BE2C (cell line): ENCODE results near the gene AFMID.
A peak's percentile ranks its signal among the peaks of the same experiment; 100 is the strongest.

Source experiments
- DNase-seq: peaks from one replicate; pipeline ENCODE4 v3.0.0-alpha.2; 2020
- H3K27me3 ChIP-seq: fragments of 250-450 bp; sonication (Bioruptor Pico); 2 replicates; pipeline ENCODE4 v1.5.1; 2020; ENCODE audit warnings: mild to moderate bottlenecking
- H3K36me3 ChIP-seq: fragments of 250-450 bp; sonication (Bioruptor Pico); 2 replicates; pipeline ENCODE4 v1.5.1; 2020; ENCODE audit warnings: mild to moderate bottlenecking
- H3K4me1 ChIP-seq: fragments of 250-450 bp; sonication (Bioruptor Pico); 2 replicates; pipeline ENCODE4 v1.5.1; 2020
- H3K4me3 ChIP-seq: 2 replicates; pipeline ENCODE4 v1.5.1; 2011; ENCODE audit warnings: low read depth, low read length
- H3K9me3 ChIP-seq: fragments of 250-450 bp; sonication (Bioruptor Pico); 2 replicates; pipeline ENCODE4 v1.5.1; 2020
- TF ChIP-seq, protein P1 (sequence below): IDR thresholded peaks from 2 replicates; pipeline ENCODE4 v1.5.1; 2012; ENCODE audit warnings: mild to moderate bottlenecking, low read depth, low read length

The AFMID gene

DNA sequence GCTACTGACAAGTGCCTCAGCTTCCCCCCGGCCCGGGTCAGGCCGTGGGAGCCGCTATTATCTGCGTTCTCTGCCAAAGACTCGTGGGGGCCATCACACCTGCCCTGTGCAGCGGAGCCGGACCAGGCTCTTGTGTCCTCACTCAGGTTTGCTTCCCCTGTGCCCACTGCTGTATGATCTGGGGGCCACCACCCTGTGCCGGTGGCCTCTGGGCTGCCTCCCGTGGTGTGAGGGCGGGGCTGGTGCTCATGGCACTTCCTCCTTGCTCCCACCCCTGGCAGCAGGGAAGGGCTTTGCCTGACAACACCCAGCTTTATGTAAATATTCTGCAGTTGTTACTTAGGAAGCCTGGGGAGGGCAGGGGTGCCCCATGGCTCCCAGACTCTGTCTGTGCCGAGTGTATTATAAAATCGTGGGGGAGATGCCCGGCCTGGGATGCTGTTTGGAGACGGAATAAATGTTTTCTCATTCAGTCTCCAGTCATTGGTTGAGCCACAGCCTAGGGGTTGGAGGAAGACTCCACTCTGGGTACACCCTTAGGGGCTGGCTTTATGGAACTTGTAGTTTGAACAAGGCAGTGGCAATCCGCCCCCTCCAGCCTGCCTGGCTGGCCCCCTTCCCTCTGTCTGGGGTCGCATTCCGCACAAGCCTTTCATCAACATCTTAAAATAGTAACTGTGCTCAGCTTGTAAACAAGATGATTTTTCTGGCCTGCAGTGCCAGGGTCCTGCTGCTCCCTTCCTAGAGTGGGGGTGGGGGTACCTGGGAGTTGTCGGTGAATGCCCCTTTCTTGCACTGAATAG is 14.7 kb upstream of the AFMID start:
- peaks cover 13% of the 10 kb centered on the region for H3K36me3 ChIP-seq
- H3K4me1 ChIP-seq: peaks cover 7% of the 10 kb centered on the region
- DNase-seq: no peak
- H3K9me3 ChIP-seq: no peaks in the 10 kb centered on the region
- H3K27me3 ChIP-seq: no peaks in the 10 kb centered on the region
- no peak overlapping the region for H3K4me3 ChIP-seq
- TF ChIP-seq, protein P1, sequence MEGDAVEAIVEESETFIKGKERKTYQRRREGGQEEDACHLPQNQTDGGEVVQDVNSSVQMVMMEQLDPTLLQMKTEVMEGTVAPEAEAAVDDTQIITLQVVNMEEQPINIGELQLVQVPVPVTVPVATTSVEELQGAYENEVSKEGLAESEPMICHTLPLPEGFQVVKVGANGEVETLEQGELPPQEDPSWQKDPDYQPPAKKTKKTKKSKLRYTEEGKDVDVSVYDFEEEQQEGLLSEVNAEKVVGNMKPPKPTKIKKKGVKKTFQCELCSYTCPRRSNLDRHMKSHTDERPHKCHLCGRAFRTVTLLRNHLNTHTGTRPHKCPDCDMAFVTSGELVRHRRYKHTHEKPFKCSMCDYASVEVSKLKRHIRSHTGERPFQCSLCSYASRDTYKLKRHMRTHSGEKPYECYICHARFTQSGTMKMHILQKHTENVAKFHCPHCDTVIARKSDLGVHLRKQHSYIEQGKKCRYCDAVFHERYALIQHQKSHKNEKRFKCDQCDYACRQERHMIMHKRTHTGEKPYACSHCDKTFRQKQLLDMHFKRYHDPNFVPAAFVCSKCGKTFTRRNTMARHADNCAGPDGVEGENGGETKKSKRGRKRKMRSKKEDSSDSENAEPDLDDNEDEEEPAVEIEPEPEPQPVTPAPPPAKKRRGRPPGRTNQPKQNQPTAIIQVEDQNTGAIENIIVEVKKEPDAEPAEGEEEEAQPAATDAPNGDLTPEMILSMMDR: no peak

DNA sequence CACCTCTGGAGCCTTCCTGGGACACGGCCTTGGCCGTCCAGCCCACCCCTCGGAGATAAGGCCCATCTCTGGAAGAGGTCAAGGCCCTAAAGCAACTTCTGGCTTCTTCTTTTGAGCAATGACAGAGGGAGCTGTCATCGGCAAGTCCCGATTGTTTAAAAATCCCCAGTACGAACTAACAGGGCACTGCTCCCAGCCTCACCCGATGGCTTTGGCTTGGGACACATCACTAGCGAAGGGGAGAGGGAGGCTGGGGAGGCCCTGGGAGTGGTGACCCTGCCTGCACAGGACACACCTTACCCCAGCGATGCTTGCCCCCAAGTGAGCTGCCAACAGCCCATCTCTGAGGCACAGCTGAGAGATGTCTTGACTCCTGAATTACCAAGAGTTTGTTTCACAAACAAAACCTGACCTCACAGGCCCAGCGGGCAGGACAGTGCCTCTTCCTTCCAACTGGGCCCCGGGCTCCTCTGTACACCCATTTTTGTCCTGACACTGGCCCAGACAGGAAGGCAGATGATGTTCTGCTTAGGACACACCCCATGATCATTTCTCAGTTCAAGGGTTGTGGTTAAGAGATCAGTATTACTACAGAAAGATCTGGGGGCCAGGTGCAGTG is 14.0 kb upstream of the AFMID start:
- no peak for DNase-seq
- H3K27me3 ChIP-seq: no peaks in the 10 kb centered on the region
- TF ChIP-seq, protein P1: no peak
- peaks cover 15% of the 10 kb centered on the region for H3K36me3 ChIP-seq
- no peaks in the 10 kb centered on the region for H3K9me3 ChIP-seq
- no peak overlapping the region for H3K4me3 ChIP-seq
- H3K4me1 ChIP-seq: peaks cover 7% of the 10 kb centered on the region

DNA sequence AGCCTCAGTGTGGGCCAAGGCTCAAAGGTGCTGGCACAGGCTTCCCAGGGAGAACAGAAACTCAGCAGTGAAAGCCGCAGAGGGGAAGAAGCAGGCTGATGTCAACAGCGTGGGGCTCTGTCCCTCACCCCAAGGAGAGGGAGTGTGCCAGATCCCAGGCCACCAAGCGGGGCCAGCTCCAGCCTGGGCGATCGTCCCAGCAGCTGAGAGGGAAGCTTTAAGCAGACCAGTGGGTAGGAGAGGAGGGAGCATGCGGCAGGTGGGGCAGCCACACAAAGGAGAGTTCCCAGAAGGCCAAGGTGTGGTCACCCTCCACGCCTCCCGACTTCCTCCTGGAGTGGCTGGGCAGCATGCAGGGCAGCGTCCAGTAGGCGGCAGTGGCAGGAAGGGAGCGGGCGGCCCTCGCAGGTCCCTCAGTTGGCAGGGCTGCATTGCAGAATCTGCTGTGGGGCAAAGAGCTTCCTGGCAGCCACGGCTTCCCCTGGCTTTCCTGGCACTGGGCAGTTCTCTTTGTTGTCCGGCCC is 12.8 kb upstream of the AFMID start:
- no peak for DNase-seq
- Histone ChIP-seq H3K27me3 (no peaks in the 10 kb centered on the region), H3K4me3 (no peak overlapping the region), H3K9me3 (no peaks in the 10 kb centered on the region), H3K36me3 (peaks cover 25% of the 10 kb centered on the region), H3K4me1 (peaks cover 7% of the 10 kb centered on the region)
- TF ChIP-seq, protein P1: no peak

DNA sequence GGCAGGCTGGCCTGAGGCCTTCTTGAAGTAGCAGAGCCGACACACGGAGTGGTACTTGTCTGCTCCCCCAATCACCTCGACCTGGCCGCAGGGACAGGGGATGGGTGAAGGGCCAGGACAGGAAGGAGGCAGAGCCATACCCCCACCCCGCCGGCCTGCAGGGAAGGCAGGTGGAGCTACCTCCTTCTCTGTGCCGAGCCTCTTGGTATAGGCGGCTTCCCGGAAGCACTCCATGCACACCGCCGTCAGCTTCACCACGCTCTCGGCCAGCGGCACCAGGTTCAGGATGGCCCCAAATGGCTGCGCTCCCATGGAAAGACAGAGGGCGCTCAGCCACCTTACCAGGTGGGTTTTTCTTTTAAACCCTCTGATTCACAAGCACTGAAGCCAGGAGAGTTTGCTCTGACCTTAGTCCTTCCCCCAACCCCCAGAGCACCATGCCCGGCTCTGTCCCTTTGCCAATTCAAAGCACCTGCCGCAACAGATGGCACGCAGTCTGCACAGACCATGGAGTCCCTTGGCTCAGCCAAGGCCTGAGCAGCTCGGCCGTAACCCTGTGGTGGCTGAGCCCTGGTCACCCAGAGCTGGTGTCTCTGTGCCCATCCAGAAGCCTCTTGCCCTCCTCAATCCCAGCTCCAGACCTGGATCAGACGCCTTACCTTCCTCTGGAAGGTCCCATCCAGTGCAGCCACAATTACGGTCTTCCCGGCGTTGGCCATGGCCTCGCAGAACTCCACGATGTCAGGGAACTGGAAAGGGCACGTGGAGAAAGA is 12.1 kb upstream of the AFMID start:
- TF ChIP-seq, protein P1: peak; percentile 17; the same call in 1 of the 2 replicates
- DNase-seq: no peak
- Histone ChIP-seq H3K4me1 (peaks cover 7% of the 10 kb centered on the region), H3K9me3 (no peaks in the 10 kb centered on the region), H3K36me3 (peaks cover 32% of the 10 kb centered on the region), H3K27me3 (no peaks in the 10 kb centered on the region), H3K4me3 (no peak overlapping the region)

DNA sequence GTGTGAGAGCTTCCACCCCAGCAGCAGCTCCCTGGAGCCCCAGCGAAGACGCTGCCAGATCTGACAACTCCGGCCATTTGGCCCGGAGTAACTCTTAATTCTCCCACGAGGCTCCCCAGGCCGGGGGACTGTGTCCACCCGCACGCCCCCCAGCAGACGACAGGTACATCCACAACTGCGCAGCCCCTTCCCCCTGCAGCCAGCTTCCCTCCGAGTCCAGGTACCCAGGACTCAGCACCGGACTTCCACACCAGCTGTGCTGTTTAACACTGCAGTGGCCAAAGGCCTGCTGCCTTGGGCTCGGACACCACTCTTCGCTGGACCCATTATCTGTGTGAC is 11.6 kb upstream of the AFMID start:
- Histone ChIP-seq H3K4me3 (no peak overlapping the region), H3K27me3 (no peaks in the 10 kb centered on the region), H3K36me3 (peaks cover 35% of the 10 kb centered on the region), H3K4me1 (peaks cover 7% of the 10 kb centered on the region), H3K9me3 (no peaks in the 10 kb centered on the region)
- no peak for DNase-seq
- TF ChIP-seq, protein P1: no peak
